G401 (cell line): Measurements from ENCODE around the gene TRAK2. TPM values are rescaled to one million over a fixed set of nuclear protein-coding genes. Genes with fewer than 3 reads are reported as not detected.

Experiments used
- DNase-seq: peaks from one replicate; pipeline ENCODE4 v3.0.0-alpha.2; 2015; ENCODE audit warnings: low spot score
- in situ Hi-C: cut with HindIII; loops from 2 replicates; pipeline ENCODE4 v1.10.0; 2016; ENCODE audit warnings: low sequenced_read_pairs, mixed read lengths
- total RNA-seq: library from RNA; depleted of rRNA; stranded (reverse); fragments of >200 nt; shearing (Covaris generic); gene quantifications from 2 replicates; pipeline ENCODE4 v1.2.3, GENCODE V29; 2014; rRNA removed

The TRAK2 gene
- total RNA-seq, 1 experiment from 2014 or later = 16.7 TPM

DNA sequence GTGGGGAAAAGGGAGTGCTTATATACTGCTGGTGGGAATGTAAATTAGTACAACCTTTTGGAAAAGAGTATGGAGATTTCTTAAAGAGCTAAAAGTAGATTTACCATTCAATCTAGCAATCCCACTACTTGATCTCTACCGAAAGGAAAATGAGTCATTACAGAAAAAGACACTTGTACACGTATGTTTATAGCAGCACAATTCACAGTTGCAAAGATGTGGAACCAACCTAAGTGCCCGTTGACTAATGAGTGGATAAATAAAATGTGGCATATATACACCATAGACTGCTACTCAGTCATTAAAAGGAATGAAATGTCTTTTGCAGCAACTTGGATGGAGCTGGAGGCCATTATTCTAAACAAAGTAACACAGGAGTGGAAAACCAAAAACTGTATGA is 123.6 kb downstream of the TRAK2 start:
- in situ Hi-C loops = no loop called here

More for the DNA sequence above, 123.6 kb downstream of the TRAK2 start:
- no peak for DNase-seq

Other genes with a start within 250 kb of the TRAK2 start
- 34.6 and 55.9 TPM in 2 replicates for gene CASP8, start 190.9 kb downstream of the TRAK2 start, total RNA-seq
- 0.24 and 1.5 TPM in 2 replicates for gene FLACC1, start 94.1 kb downstream of the TRAK2 start, total RNA-seq
- gene STRADB, start 282 bp upstream of the TRAK2 start, total RNA-seq = 276 and 285 TPM in 2 replicates
- 153 and 240 TPM in 2 replicates for gene TMEM237, start 192.0 kb upstream of the TRAK2 start, total RNA-seq
- gene MPP4, start 247.2 kb upstream of the TRAK2 start, total RNA-seq = 7.4 and 8.8 TPM in 2 replicates